ENCODE measurements around the gene LMNTD1.

- no peak for TF ChIP-seq EZH2phosphoT487 (IDR thresholded peaks at IDR 0.05; ENCODE audit: borderline replicate concordance, low read length)
- TF ChIP-seq, protein P1, sequence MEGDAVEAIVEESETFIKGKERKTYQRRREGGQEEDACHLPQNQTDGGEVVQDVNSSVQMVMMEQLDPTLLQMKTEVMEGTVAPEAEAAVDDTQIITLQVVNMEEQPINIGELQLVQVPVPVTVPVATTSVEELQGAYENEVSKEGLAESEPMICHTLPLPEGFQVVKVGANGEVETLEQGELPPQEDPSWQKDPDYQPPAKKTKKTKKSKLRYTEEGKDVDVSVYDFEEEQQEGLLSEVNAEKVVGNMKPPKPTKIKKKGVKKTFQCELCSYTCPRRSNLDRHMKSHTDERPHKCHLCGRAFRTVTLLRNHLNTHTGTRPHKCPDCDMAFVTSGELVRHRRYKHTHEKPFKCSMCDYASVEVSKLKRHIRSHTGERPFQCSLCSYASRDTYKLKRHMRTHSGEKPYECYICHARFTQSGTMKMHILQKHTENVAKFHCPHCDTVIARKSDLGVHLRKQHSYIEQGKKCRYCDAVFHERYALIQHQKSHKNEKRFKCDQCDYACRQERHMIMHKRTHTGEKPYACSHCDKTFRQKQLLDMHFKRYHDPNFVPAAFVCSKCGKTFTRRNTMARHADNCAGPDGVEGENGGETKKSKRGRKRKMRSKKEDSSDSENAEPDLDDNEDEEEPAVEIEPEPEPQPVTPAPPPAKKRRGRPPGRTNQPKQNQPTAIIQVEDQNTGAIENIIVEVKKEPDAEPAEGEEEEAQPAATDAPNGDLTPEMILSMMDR (IDR thresholded peaks at IDR 0.05; ENCODE audit: low read depth, low read length, poor library complexity, severe bottlenecking) = no peak
Measured at GRCh38 chr12:25598956-25599355, 45.9 kb upstream of the LMNTD1 start.

Measured in DOHH2 (cell line).